ENCODE results near the gene STPG4.

GRCh38 chr2:47173986-47174732 lies 19.1 kb upstream of the STPG4 start:
- TF ChIP-seq POLR2A (IDR thresholded peaks at IDR 0.05) = no peak
- TF ChIP-seq CTCF (IDR thresholded peaks at IDR 0.05) = no peak
